ENCODE data around the gene EYS.
"Not testable (repeated sequence)": the region's sequence is repeated elsewhere in the genome, so short reads cannot be mapped to it uniquely, and the experiment has no call there.

The EYS gene

DNA sequence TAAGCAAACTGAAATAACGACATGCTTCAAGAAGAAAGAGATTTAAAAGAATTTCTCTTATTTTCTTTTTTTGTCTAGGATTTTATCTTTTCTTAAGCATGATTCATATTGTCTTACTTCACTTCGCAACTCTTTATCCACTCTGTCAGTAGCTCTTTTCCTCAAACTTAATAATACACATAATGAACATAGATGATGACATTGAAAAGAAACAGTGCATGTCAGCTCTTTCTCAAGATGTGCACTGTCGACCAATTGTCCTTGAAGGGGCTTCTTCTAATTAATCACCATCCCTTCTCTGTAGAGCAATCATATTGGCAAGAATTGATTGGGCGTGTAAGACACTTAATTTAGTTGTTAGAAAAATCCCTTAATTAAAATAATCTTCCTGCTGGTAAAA is 356.5 kb downstream of the EYS start:
- H3K4me2 ChIP-seq (ENCODE audit: low read depth, low read length), result no peak overlapping the region
- no peaks in the 10 kb centered on the region for H3F3A ChIP-seq (ENCODE audit: insufficient read depth, low read length)
- no peaks in the 10 kb centered on the region for H3K79me2 ChIP-seq (ENCODE audit: low read length)
- H3K9me2 ChIP-seq (replicated peaks; ENCODE audit: insufficient read depth, low read length), result no peaks in the 10 kb centered on the region
- H3K9ac ChIP-seq (ENCODE audit: low read length), result no peak overlapping the region
- no peaks in the 10 kb centered on the region for H3K27me3 ChIP-seq (replicated peaks; ENCODE audit: insufficient read depth, low read length)
- no peaks in the 10 kb centered on the region for H4K20me1 ChIP-seq (ENCODE audit: insufficient read depth, low read length)
- DNase-seq, result no peak
- no peaks in the 10 kb centered on the region for H3K4me1 ChIP-seq (ENCODE audit: low read length)
- no peak overlapping the region for H3K27ac ChIP-seq (ENCODE audit: low read length)
- TF ChIP-seq EZH2phosphoT487 (IDR thresholded peaks at IDR 0.05; ENCODE audit: low read length) (no peak), CTCF (IDR thresholded peaks at IDR 0.05; ENCODE audit: low read length) (no peak), EZH2 (optimal IDR thresholded peaks at IDR 0.05; ENCODE audit: low read depth, low read length) (no peak)
- no peaks in the 10 kb centered on the region for H3K36me3 ChIP-seq (replicated peaks; ENCODE audit: insufficient read depth, low read length)
- no peak overlapping the region for H3K4me3 ChIP-seq (ENCODE audit: low read length)
- no peak overlapping the region for H2AFZ ChIP-seq (ENCODE audit: low read length)
- no peaks in the 10 kb centered on the region for H3K9me3 ChIP-seq (replicated peaks; ENCODE audit: insufficient read depth, low read length)

- not testable (repeated sequence) for H3K4me2 ChIP-seq (ENCODE audit: low read depth, low read length); H3K36me3 ChIP-seq (replicated peaks; ENCODE audit: insufficient read depth, low read length); H3K9me3 ChIP-seq (replicated peaks; ENCODE audit: insufficient read depth, low read length); H3K9ac ChIP-seq (ENCODE audit: low read length); H3K4me1 ChIP-seq (ENCODE audit: low read length); H3K79me2 ChIP-seq (ENCODE audit: low read length); H2AFZ ChIP-seq (ENCODE audit: low read length); DNase-seq; H3F3A ChIP-seq (ENCODE audit: insufficient read depth, low read length); H4K20me1 ChIP-seq (ENCODE audit: insufficient read depth, low read length); H3K27me3 ChIP-seq (replicated peaks; ENCODE audit: insufficient read depth, low read length); H3K4me3 ChIP-seq (ENCODE audit: low read length); H3K9me2 ChIP-seq (replicated peaks; ENCODE audit: insufficient read depth, low read length); H3K27ac ChIP-seq (ENCODE audit: low read length)
These were observed 404.4 kb downstream of the EYS start for GRCh38 chr6:65302655-65303054.

DNA sequence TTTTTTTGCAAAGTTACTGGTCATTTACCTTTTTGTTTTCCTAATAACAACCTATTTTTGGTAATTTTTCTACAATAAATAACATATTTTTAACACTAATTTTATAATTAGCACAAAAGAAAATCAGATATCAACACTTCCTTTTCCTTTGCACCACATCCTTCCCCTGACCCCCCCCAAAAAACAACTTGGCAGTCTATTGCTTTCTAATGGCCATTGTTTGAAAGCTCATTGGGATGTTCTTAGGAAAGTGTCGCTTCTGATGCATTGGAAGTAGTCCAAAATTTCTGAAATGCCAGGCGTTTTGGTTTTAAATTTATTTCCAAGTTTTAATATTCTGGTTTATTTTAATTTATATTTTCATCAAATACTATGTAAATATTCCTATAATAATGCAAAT is 407.8 kb downstream of the EYS start:
- Histone ChIP-seq H3K27ac (ENCODE audit: low read length) (no peak overlapping the region), H3K79me2 (ENCODE audit: low read length) (no peaks in the 10 kb centered on the region), H3F3A (ENCODE audit: insufficient read depth, low read length) (no peaks in the 10 kb centered on the region), H3K9me2 (replicated peaks; ENCODE audit: insufficient read depth, low read length) (no peaks in the 10 kb centered on the region), H3K36me3 (replicated peaks; ENCODE audit: insufficient read depth, low read length) (no peaks in the 10 kb centered on the region), H3K9ac (ENCODE audit: low read length) (no peak overlapping the region), H4K20me1 (ENCODE audit: insufficient read depth, low read length) (no peaks in the 10 kb centered on the region), H2AFZ (ENCODE audit: low read length) (no peak overlapping the region), H3K27me3 (replicated peaks; ENCODE audit: insufficient read depth, low read length) (no peaks in the 10 kb centered on the region), H3K9me3 (replicated peaks; ENCODE audit: insufficient read depth, low read length) (no peaks in the 10 kb centered on the region), H3K4me1 (ENCODE audit: low read length) (no peaks in the 10 kb centered on the region), H3K4me2 (ENCODE audit: low read depth, low read length) (no peak overlapping the region), H3K4me3 (ENCODE audit: low read length) (no peak overlapping the region)
- no peak for TF ChIP-seq EZH2phosphoT487 (IDR thresholded peaks at IDR 0.05; ENCODE audit: low read length)
- TF ChIP-seq EZH2 (optimal IDR thresholded peaks at IDR 0.05; ENCODE audit: low read depth, low read length), result no peak
- TF ChIP-seq CTCF (IDR thresholded peaks at IDR 0.05; ENCODE audit: low read length), result no peak
- no peak for DNase-seq

- Histone ChIP-seq H3K4me1 (ENCODE audit: low read length) (no peaks in the 10 kb centered on the region), H3K4me3 (ENCODE audit: low read length) (no peak overlapping the region), H3K27ac (ENCODE audit: low read length) (no peak overlapping the region), H3K27me3 (replicated peaks; ENCODE audit: insufficient read depth, low read length) (no peaks in the 10 kb centered on the region), H3K9me2 (replicated peaks; ENCODE audit: insufficient read depth, low read length) (no peaks in the 10 kb centered on the region), H3K4me2 (ENCODE audit: low read depth, low read length) (no peak overlapping the region), H4K20me1 (ENCODE audit: insufficient read depth, low read length) (no peaks in the 10 kb centered on the region), H3K79me2 (ENCODE audit: low read length) (no peaks in the 10 kb centered on the region), H2AFZ (ENCODE audit: low read length) (no peak overlapping the region), H3K36me3 (replicated peaks; ENCODE audit: insufficient read depth, low read length) (no peaks in the 10 kb centered on the region), H3K9ac (ENCODE audit: low read length) (no peak overlapping the region), H3K9me3 (replicated peaks; ENCODE audit: insufficient read depth, low read length) (no peaks in the 10 kb centered on the region), H3F3A (ENCODE audit: insufficient read depth, low read length) (no peaks in the 10 kb centered on the region)
- DNase-seq, result no peak
- TF ChIP-seq CTCF (IDR thresholded peaks at IDR 0.05; ENCODE audit: low read length), result no peak
- TF ChIP-seq EZH2phosphoT487 (IDR thresholded peaks at IDR 0.05; ENCODE audit: low read length), result no peak
- TF ChIP-seq EZH2 (optimal IDR thresholded peaks at IDR 0.05; ENCODE audit: low read depth, low read length), result no peak
These were observed 411.2 kb downstream of the EYS start for GRCh38 chr6:65295812-65296211.

Data from MM.1S (cell line).